Measurements from ENCODE around the gene IL1RAPL1. TPM values are rescaled to one million over a fixed set of nuclear protein-coding genes. Genes with fewer than 3 reads are reported as not detected.

The IL1RAPL1 gene
- total RNA-seq, 2 donors from 2014 or later: 1.6 to 1.7 TPM

- intact Hi-C loops (cut with DNase I): no loop called here
- no peak for DNase-seq
- ATAC-seq: no peak
Observed at GRCh38 chrX:29641461-29641860, 1054.2 kb downstream of the IL1RAPL1 start.

GRCh38 chrX:29643181-29643580, 1055.9 kb downstream of the IL1RAPL1 start:
- no peak for ATAC-seq
- DNase-seq: no peak
- intact Hi-C loops (cut with DNase I): no loop called here

- intact Hi-C loops (cut with DNase I): no loop called here
- no peak for DNase-seq
- ATAC-seq: no peak
Observed at GRCh38 chrX:29648161-29648560, 1060.9 kb downstream of the IL1RAPL1 start.

GRCh38 chrX:29652484-29652883, 1065.2 kb downstream of the IL1RAPL1 start:
- no peak for ATAC-seq
- no peak for DNase-seq
- intact Hi-C loops (cut with DNase I): no loop called here

- DNase-seq: no peak
- intact Hi-C loops (cut with DNase I): no loop called here
- no peak for ATAC-seq
Observed at GRCh38 chrX:29653721-29654120, 1066.5 kb downstream of the IL1RAPL1 start.

- intact Hi-C loops (cut with DNase I): no loop called here
- ATAC-seq (no peak), DNase-seq (no peak)
Observed at GRCh38 chrX:29659911-29660310, 1072.7 kb downstream of the IL1RAPL1 start.

- no peak for DNase-seq
- intact Hi-C loops (cut with DNase I): no loop called here
- peak in 1 of 2 donors; percentile 19 for ATAC-seq
Observed at GRCh38 chrX:29661290-29661689, 1074.0 kb downstream of the IL1RAPL1 start.

- intact Hi-C loops (cut with DNase I): no loop called here
- ATAC-seq (peak in 1 of 2 donors; percentile 86), DNase-seq (no peak)
Observed at GRCh38 chrX:29662101-29662500, 1074.9 kb downstream of the IL1RAPL1 start.

- DNase-seq (no peak), ATAC-seq (peak; percentile 19 to 96)
- intact Hi-C loops (cut with DNase I): no loop called here
Observed at GRCh38 chrX:29662759-29663503, 1075.7 kb downstream of the IL1RAPL1 start.

- DNase-seq (no peak), ATAC-seq (no peak)
- intact Hi-C loops (cut with DNase I): no loop called here
Observed at GRCh38 chrX:29665532-29665931, 1078.3 kb downstream of the IL1RAPL1 start.

GRCh38 chrX:29666366-29666765, 1079.1 kb downstream of the IL1RAPL1 start:
- intact Hi-C loops (cut with DNase I): no loop called here
- no peak for ATAC-seq
- DNase-seq: no peak

GRCh38 chrX:29671421-29671820, 1084.2 kb downstream of the IL1RAPL1 start:
- intact Hi-C loops (cut with DNase I): no loop called here
- no peak for ATAC-seq
- DNase-seq: no peak

- no peak for DNase-seq
- ATAC-seq: peak in 1 of 2 donors; percentile 66
- intact Hi-C loops (cut with DNase I): no loop called here
Observed at GRCh38 chrX:29687687-29688086, 1100.4 kb downstream of the IL1RAPL1 start.

GRCh38 chrX:29690061-29690460, 1102.8 kb downstream of the IL1RAPL1 start:
- no peak for DNase-seq
- ATAC-seq: no peak
- intact Hi-C loops (cut with DNase I): no loop called here

GRCh38 chrX:29691044-29691443, 1103.8 kb downstream of the IL1RAPL1 start:
- ATAC-seq (no peak), DNase-seq (no peak)
- intact Hi-C loops (cut with DNase I): no loop called here

GRCh38 chrX:29693912-29694311, 1106.7 kb downstream of the IL1RAPL1 start:
- intact Hi-C loops (cut with DNase I): no loop called here
- ATAC-seq (no peak), DNase-seq (no peak)

GRCh38 chrX:29699239-29699638, 1112.0 kb downstream of the IL1RAPL1 start:
- DNase-seq (no peak), ATAC-seq (no peak)
- intact Hi-C loops (cut with DNase I): no loop called here

GRCh38 chrX:29707088-29707487, 1119.8 kb downstream of the IL1RAPL1 start:
- intact Hi-C loops (cut with DNase I): no loop called here
- DNase-seq (no peak), ATAC-seq (no peak)

- ATAC-seq (no peak), DNase-seq (no peak)
- intact Hi-C loops (cut with DNase I): no loop called here
Observed at GRCh38 chrX:29721152-29721551, 1133.9 kb downstream of the IL1RAPL1 start.

- no peak for DNase-seq
- ATAC-seq: no peak
- intact Hi-C loops (cut with DNase I): no loop called here
Observed at GRCh38 chrX:29724316-29724715, 1137.1 kb downstream of the IL1RAPL1 start.

- ATAC-seq: no peak
- intact Hi-C loops (cut with DNase I): no loop called here
- no peak for DNase-seq
Observed at GRCh38 chrX:29726811-29727210, 1139.6 kb downstream of the IL1RAPL1 start.
